ENCODE measurements around the gene FDXR. TPM values are rescaled to one million over a fixed set of nuclear protein-coding genes. Genes with fewer than 3 reads are reported as not detected.
"Not testable (repeated sequence)": the region's sequence is repeated elsewhere in the genome, so short reads cannot be mapped to it uniquely, and the experiment has no call there.

FDXR gene
- total RNA-seq, 1 donor from 2014 or later: 28.1 TPM

DNA sequence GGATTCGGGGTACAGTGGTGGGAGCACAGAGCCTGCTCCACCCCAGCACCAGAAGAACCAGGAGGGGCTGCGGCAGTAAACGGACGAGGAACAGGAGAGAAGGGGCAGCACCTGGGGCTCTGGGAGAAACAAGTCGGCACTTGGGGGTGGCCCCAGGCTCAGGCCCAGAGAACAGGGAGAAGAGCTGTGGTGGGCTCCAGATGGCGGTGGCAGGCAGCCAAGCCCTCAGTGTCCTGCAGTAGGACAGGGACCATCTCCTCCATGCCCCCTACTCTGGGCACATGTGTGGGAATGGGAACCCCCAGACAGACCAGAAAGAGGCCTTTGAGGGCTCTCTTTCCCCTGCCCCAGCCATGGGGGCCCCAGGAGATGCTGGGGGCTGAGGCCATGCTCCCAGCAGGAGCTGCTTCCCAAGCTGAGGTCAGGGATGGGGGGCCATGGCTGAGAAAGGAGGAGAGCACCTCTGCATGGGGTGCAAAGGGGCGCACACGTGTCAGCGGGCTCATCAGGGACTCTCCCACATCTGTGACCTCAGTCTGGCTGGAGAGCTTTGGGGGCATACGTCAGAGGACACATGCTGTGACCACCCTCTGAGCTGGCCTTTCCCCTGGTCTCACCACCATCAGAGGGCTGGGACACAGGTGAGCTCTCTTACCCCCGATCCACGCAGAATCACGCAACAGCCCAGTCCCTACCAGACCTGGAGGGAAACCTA is 43.5 kb upstream of the FDXR start:
- no peaks in the 10 kb centered on the region for H3K9me3 Mint-ChIP-seq
- peaks cover 19% of the 10 kb centered on the region for H3K27me3 Mint-ChIP-seq
- no peak overlapping the region for H3K4me3 Mint-ChIP-seq
- DNase-seq (ENCODE audit: extremely low spot score, unreplicated experiment): no peak
- no peaks in the 10 kb centered on the region for H3K36me3 Mint-ChIP-seq
- no peak overlapping the region for H3K27ac Mint-ChIP-seq
- TF ChIP-seq, protein P1, sequence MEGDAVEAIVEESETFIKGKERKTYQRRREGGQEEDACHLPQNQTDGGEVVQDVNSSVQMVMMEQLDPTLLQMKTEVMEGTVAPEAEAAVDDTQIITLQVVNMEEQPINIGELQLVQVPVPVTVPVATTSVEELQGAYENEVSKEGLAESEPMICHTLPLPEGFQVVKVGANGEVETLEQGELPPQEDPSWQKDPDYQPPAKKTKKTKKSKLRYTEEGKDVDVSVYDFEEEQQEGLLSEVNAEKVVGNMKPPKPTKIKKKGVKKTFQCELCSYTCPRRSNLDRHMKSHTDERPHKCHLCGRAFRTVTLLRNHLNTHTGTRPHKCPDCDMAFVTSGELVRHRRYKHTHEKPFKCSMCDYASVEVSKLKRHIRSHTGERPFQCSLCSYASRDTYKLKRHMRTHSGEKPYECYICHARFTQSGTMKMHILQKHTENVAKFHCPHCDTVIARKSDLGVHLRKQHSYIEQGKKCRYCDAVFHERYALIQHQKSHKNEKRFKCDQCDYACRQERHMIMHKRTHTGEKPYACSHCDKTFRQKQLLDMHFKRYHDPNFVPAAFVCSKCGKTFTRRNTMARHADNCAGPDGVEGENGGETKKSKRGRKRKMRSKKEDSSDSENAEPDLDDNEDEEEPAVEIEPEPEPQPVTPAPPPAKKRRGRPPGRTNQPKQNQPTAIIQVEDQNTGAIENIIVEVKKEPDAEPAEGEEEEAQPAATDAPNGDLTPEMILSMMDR (conservative IDR thresholded peaks at IDR 0.05): no peak
- no peaks in the 10 kb centered on the region for H3K4me1 Mint-ChIP-seq (ENCODE audit: unreplicated experiment)

DNA sequence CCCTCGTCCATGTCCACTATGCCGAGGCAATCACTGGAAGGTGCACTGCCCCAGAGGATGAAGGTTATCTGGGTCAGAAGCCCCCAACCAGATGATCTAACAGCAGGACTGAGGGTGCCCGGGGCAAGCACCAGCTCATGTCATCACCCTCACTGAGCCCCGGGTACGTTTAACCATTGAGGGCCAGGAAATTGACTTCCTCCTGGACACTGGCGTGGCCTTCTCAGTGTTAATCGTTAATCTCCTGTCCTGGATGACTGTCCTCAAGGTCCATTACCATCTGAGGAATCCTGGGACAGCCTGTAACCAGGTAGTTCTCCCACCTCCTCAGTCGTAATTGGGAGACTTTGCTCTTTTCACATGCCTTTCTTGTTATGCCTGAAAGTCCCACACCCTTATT is 38.6 kb upstream of the FDXR start:
- peaks cover 37% of the 10 kb centered on the region for H3K27me3 Mint-ChIP-seq
- H3K27ac Mint-ChIP-seq; H3K36me3 Mint-ChIP-seq; H3K4me1 Mint-ChIP-seq (ENCODE audit: unreplicated experiment); H3K9me3 Mint-ChIP-seq; DNase-seq (ENCODE audit: extremely low spot score, unreplicated experiment); H3K4me3 Mint-ChIP-seq: not testable (repeated sequence)

DNA sequence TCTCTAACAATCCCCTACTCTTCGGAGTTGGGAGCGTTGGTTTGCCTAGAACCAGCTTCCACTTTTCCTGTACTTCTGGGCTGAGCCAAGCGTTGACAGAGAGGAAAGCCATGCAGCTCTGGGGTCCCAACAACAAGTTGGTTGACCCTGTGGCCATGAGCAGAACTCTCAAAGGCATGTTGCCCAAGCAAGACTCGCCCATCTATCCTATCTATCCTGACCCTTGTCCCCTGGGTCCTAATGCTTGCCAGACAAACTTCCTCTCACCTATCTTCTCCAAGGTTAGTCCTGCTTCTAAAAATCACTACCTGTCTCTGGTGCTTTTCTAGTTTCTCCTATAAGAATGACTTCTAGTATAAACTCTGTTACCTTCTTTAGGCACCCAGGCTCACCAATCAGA is 36.3 kb upstream of the FDXR start:
- peaks cover 42% of the 10 kb centered on the region for H3K27me3 Mint-ChIP-seq
- H3K4me1 Mint-ChIP-seq (ENCODE audit: unreplicated experiment); H3K36me3 Mint-ChIP-seq; H3K4me3 Mint-ChIP-seq; H3K9me3 Mint-ChIP-seq; DNase-seq (ENCODE audit: extremely low spot score, unreplicated experiment): not testable (repeated sequence)
- H3K27ac Mint-ChIP-seq: peak overlapping the region; percentile 32

DNA sequence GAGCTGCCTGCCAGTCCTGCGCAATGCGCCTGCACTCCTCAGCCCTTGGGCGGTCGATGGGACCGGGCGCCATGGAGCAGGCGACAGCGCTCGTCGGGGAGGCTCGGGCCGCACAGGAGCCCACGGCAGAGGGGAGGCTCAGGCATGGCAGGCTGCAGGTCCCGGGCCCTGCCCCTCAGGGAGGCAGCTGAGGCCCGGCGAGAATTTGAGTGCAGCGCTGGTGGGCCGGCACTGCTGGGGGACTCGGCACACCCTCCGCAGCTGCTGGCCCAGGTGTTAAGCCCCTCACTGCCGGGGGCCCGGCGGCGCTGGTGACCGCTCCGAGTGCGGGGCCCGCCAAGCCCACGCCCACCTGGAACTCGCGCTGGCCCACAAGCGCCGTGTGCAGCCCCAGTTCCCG is 34.2 kb upstream of the FDXR start:
- Mint-ChIP-seq H3K4me3 (no peak overlapping the region), H3K4me1 (ENCODE audit: unreplicated experiment) (no peaks in the 10 kb centered on the region), H3K9me3 (no peaks in the 10 kb centered on the region), H3K36me3 (no peaks in the 10 kb centered on the region), H3K27me3 (peaks cover 43% of the 10 kb centered on the region), H3K27ac (no peak overlapping the region)
- TF ChIP-seq, protein P1 (conservative IDR thresholded peaks at IDR 0.05): no peak
- DNase-seq (ENCODE audit: extremely low spot score, unreplicated experiment): no peak

DNA sequence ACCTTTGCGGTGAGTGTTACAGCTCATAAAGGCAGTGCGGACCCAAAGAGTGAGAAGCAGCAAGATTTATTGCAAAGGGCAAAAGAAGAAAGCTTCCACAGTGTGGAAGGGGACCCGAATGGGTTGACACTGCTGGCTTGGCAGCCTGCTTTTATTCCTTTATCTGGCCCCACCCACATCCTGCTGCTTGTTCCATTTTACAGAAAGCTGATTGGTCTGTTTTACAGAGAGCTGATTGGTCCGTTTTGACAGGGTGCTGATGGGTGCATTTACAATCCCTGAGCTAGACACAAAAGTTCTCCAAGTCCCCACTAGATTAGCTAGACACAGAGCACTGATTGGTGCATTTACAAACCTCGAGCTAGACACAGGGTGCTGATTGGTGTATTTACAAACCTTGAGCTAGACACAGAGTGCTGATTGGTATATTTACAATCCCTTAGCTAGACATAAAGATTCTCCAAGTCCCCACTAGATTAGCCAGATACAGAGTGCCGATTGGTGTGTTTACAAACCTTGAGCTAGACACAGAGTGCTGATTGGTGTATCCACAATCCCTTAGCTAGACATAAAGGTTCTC is 33.5 kb upstream of the FDXR start:
- H3K9me3 Mint-ChIP-seq; H3K4me3 Mint-ChIP-seq; DNase-seq (ENCODE audit: extremely low spot score, unreplicated experiment); H3K4me1 Mint-ChIP-seq (ENCODE audit: unreplicated experiment); H3K36me3 Mint-ChIP-seq; H3K27ac Mint-ChIP-seq: not testable (repeated sequence)
- H3K27me3 Mint-ChIP-seq: peaks cover 49% of the 10 kb centered on the region

DNA sequence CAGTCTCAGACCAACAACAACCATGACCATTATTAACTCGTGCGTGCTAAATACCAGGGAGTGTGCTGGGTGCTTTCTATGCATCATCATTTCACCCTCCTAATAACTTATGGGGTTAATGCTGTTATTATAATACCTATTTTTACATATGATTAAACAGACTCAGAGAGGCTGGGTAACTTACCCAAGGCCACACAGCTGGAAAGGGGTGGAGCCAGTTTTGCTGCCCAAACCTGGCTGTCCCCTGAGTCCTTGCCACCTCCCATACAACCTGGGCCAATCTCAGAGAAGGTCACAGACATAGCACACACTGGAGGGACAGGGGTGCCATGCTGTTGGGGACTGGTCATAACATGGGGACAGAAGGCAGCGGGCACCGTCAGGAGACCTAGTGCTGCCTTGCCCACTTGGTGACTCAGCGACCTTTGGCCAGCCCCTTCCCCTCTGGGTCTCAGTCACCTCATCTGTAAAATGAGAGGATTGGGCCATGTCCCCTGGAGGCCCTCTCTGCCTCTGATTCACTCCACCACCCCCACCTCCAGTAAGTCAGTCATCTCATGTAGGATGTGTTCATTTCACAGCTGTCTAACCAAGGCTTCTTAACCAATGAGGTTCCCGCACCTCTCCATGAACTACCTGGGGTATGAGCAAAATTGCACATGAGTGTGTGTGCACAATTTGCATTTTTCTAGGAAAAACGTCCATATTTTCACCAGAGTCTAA is 32.1 kb upstream of the FDXR start:
- Mint-ChIP-seq H3K9me3 (no peaks in the 10 kb centered on the region), H3K27ac (no peak overlapping the region), H3K36me3 (no peaks in the 10 kb centered on the region), H3K27me3 (peaks cover 47% of the 10 kb centered on the region), H3K4me3 (no peak overlapping the region), H3K4me1 (ENCODE audit: unreplicated experiment) (no peaks in the 10 kb centered on the region)
- TF ChIP-seq, protein P1 (conservative IDR thresholded peaks at IDR 0.05): no peak
- DNase-seq (ENCODE audit: extremely low spot score, unreplicated experiment): no peak

DNA sequence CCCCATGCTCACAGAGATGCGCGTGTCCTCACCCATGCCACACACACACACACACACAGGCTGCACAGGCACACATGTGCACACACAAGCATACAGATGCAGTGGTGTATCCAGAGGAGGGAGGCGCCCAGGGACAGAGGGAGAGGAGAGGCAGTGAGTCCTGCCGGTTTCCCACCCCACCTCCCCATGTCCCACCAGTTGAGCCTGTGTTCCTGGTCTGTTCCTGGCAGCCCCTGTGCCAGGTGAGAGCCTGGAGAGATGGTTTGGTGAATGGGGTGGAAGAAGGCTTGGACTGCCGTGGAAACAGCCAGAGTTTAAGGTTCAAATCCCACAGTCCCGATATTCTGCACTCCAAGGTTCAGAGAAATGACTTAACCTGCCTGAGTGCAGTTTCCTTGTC is 30.9 kb upstream of the FDXR start:
- no peak overlapping the region for H3K4me3 Mint-ChIP-seq
- peaks cover 43% of the 10 kb centered on the region for H3K27me3 Mint-ChIP-seq
- no peaks in the 10 kb centered on the region for H3K36me3 Mint-ChIP-seq
- H3K4me1 Mint-ChIP-seq (ENCODE audit: unreplicated experiment): no peaks in the 10 kb centered on the region
- TF ChIP-seq, protein P1 (conservative IDR thresholded peaks at IDR 0.05): no peak
- H3K9me3 Mint-ChIP-seq: no peaks in the 10 kb centered on the region
- no peak for DNase-seq (ENCODE audit: extremely low spot score, unreplicated experiment)
- no peak overlapping the region for H3K27ac Mint-ChIP-seq
